ENCODE data around the gene WDR26.

WDR26 gene

GRCh38 chr1:224448453-224449017 is 13.9 kb upstream of the WDR26 start:
- H3K79me2 ChIP-seq (ENCODE audit: control insufficient read depth, low read length) = no peaks in the 10 kb centered on the region
- no peaks in the 10 kb centered on the region for H3K4me1 ChIP-seq (ENCODE audit: control insufficient read depth, low read length)
- no peaks in the 10 kb centered on the region; the same call in 1 of the 2 replicates for H3K36me3 ChIP-seq (ENCODE audit: control insufficient read depth, low read length)
- H3K4me2 ChIP-seq (ENCODE audit: low read length) = no peak overlapping the region
- no peaks in the 10 kb centered on the region for H4K20me1 ChIP-seq (ENCODE audit: control insufficient read depth, insufficient read depth, low read depth, low read length)
- H3F3A ChIP-seq (ENCODE audit: control insufficient read depth, insufficient read depth) = no peaks in the 10 kb centered on the region
- no peaks in the 10 kb centered on the region for H3K9me2 ChIP-seq (replicated peaks; ENCODE audit: control insufficient read depth, low read length)
- TF ChIP-seq CTCF (IDR thresholded peaks at IDR 0.05; ENCODE audit: low read depth, low read length, poor library complexity, severe bottlenecking) (no peak), EZH2phosphoT487 (IDR thresholded peaks at IDR 0.05; ENCODE audit: borderline replicate concordance, low read length) (no peak)
- no peaks in the 10 kb centered on the region for H3K27me3 ChIP-seq (ENCODE audit: control insufficient read depth, low read length)
- H3K9me3 ChIP-seq (ENCODE audit: control insufficient read depth, insufficient read depth, low read length) = no peaks in the 10 kb centered on the region
- no peak overlapping the region for H3K27ac ChIP-seq (ENCODE audit: low read depth, low read length)
- no peak overlapping the region for H3K4me3 ChIP-seq (ENCODE audit: low read length)

GRCh38 chr1:224447971-224448370 is 13.4 kb upstream of the WDR26 start:
- Histone ChIP-seq H3K79me2 (ENCODE audit: control insufficient read depth, low read length) (no peaks in the 10 kb centered on the region), H3K9me2 (replicated peaks; ENCODE audit: control insufficient read depth, low read length) (no peaks in the 10 kb centered on the region), H3K4me2 (ENCODE audit: low read length) (no peak overlapping the region), H3K27me3 (ENCODE audit: control insufficient read depth, low read length) (no peaks in the 10 kb centered on the region), H3F3A (ENCODE audit: control insufficient read depth, insufficient read depth) (no peaks in the 10 kb centered on the region), H4K20me1 (ENCODE audit: control insufficient read depth, insufficient read depth, low read depth, low read length) (no peaks in the 10 kb centered on the region), H3K36me3 (ENCODE audit: control insufficient read depth, low read length) (no peaks in the 10 kb centered on the region; the same call in 1 of the 2 replicates), H3K27ac (ENCODE audit: low read depth, low read length) (no peak overlapping the region), H3K4me1 (ENCODE audit: control insufficient read depth, low read length) (no peaks in the 10 kb centered on the region), H3K9me3 (ENCODE audit: control insufficient read depth, insufficient read depth, low read length) (no peaks in the 10 kb centered on the region), H3K4me3 (ENCODE audit: low read length) (no peak overlapping the region)
- no peak for TF ChIP-seq CTCF (IDR thresholded peaks at IDR 0.05; ENCODE audit: low read depth, low read length, poor library complexity, severe bottlenecking)
- TF ChIP-seq EZH2phosphoT487 (IDR thresholded peaks at IDR 0.05; ENCODE audit: borderline replicate concordance, low read length) = no peak

GRCh38 chr1:224447251-224447650 is 12.7 kb upstream of the WDR26 start:
- no peak for TF ChIP-seq CTCF (IDR thresholded peaks at IDR 0.05; ENCODE audit: low read depth, low read length, poor library complexity, severe bottlenecking)
- TF ChIP-seq EZH2phosphoT487 (IDR thresholded peaks at IDR 0.05; ENCODE audit: borderline replicate concordance, low read length) = no peak
- no peaks in the 10 kb centered on the region; the same call in 1 of the 2 replicates for H3K36me3 ChIP-seq (ENCODE audit: control insufficient read depth, low read length)
- H3K27me3 ChIP-seq (ENCODE audit: control insufficient read depth, low read length) = no peaks in the 10 kb centered on the region
- H3K4me2 ChIP-seq (ENCODE audit: low read length) = no peak overlapping the region
- no peak overlapping the region for H3K4me3 ChIP-seq (ENCODE audit: low read length)
- no peaks in the 10 kb centered on the region for H3K79me2 ChIP-seq (ENCODE audit: control insufficient read depth, low read length)
- H3K9me3 ChIP-seq (ENCODE audit: control insufficient read depth, insufficient read depth, low read length) = no peaks in the 10 kb centered on the region
- no peaks in the 10 kb centered on the region for H3F3A ChIP-seq (ENCODE audit: control insufficient read depth, insufficient read depth)
- H4K20me1 ChIP-seq (ENCODE audit: control insufficient read depth, insufficient read depth, low read depth, low read length) = no peaks in the 10 kb centered on the region
- no peaks in the 10 kb centered on the region for H3K4me1 ChIP-seq (ENCODE audit: control insufficient read depth, low read length)
- H3K27ac ChIP-seq (ENCODE audit: low read depth, low read length) = no peak overlapping the region
- H3K9me2 ChIP-seq (replicated peaks; ENCODE audit: control insufficient read depth, low read length) = no peaks in the 10 kb centered on the region
